Uterus (tissue), 4 donors: ENCODE results near the gene UCP3. TPM values are rescaled to one million over a fixed set of nuclear protein-coding genes. Genes with fewer than 3 reads are reported as not detected.

Experiments used
- DNase-seq, 2 donors: peaks; one replicate each; pipeline ENCODE4 v3.0.0-alpha.2; 2019 to 2020
- H3K27ac ChIP-seq, 2 donors: fragments of 200-600 bp; sonication (generic); 1 replicate in 1 of 2; 2 replicates in 1 of 2; pipeline ENCODE4 v1.5.1; 2016 to 2018
- H3K27me3 ChIP-seq, 2 donors: fragments of 200-600 bp; sonication (generic); one replicate each; pipeline ENCODE4 v1.5.1; 2018 to 2019; ENCODE audit warnings: control low read depth in 1 of 2
- H3K36me3 ChIP-seq, 2 donors: fragments of 200-600 bp; sonication (generic); one replicate each; pipeline ENCODE4 v1.5.1; 2019; ENCODE audit warnings: control low read depth in 1 of 2
- H3K4me1 ChIP-seq, 2 donors: fragments of 200-600 bp; sonication (generic); one replicate each; pipeline ENCODE4 v1.5.1; 2018 to 2019; ENCODE audit warnings: control low read depth in 1 of 2
- H3K4me3 ChIP-seq, 2 donors: fragments of 200-600 bp; sonication (generic); 1 replicate in 1 of 2; 2 replicates in 1 of 2; pipeline ENCODE4 v1.5.1; 2018 to 2019; ENCODE audit warnings: mild to moderate bottlenecking in 1 of 2
- H3K9me3 ChIP-seq, 2 donors: fragments of 200-600 bp; sonication (generic); one replicate each; pipeline ENCODE4 v1.5.1; 2019; ENCODE audit warnings: control low read depth in 1 of 2
- POLR2A ChIP-seq, 2 donors: fragments of 450-650 bp; IDR thresholded peaks; one replicate each; pipeline ENCODE4 v1.6.1; 2016; ENCODE audit warnings: antibody characterized with exemption in 2 of 2, mild to moderate bottlenecking in 1 of 2, moderate library complexity in 1 of 2
- intact Hi-C: fragments of 100-400 bp; cut with DNase I; formaldehyde crosslinking; loops from one replicate; pipeline ENCODE4 v1.15.1; 2023; ENCODE audit warnings: low total_unique reads
- total RNA-seq, 4 donors: library from RNA; depleted of rRNA in 3 of 4; stranded (reverse); fragments of >200 nt in 3 of 4; gene quantifications; one replicate each; pipeline versions ENCODE4 v1.1.0 to v1.2.4, GENCODE V29; 2014 to 2023
- TF ChIP-seq, protein P1 (sequence below), 4 experiments: fragments of 200-600 bp in 2 of 4; fragments of 450-650 bp in 2 of 4; sonication (generic) in 2 of 4; IDR thresholded peaks; one replicate each; pipeline ENCODE4 v1.5.1; 2016 to 2019; ENCODE audit warnings: antibody characterized with exemption in 4 of 4, mild to moderate bottlenecking in 2 of 4, moderate library complexity in 1 of 4
- donor health status: DM: yes; HTN: yes; CAD: no.

The UCP3 gene
- total RNA-seq, 4 donors from 2014 or later: 0.21 to 4.1 (median 1.5) TPM; not detected in 1

DNA sequence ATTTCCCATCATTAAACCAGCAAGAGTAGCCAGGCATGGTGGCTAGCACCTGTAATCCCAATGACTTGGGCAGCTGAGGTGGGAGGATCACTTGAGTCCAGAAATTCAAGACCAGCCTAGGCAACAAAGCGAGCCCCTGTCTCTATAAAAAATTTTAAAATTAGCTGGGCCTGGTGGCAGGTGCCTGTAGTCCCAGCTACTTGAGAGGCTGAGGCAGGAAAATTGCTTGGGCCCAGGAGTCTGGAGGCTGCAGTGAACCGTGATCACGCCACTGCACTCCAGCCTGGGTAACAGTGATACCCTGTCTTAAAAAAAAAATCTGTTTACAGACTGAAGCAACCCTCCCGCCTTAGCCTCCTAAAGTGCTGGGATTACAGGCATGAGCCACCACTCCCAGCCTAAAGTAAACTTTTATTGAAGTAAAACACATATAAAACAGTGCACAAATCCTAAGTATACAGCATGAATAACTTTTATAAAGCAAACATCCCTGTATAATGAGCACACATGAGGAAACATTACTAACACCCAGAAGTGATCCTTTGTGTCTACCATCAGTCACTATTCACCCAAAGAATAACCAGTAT is 12.6 kb downstream of the UCP3 start:
- no peak for DNase-seq
- no peak overlapping the region for H3K4me3 ChIP-seq
- H3K36me3 ChIP-seq: no peaks in the 10 kb centered on the region
- TF ChIP-seq POLR2A (IDR thresholded peaks at IDR 0.05): no peak
- TF ChIP-seq, protein P1, sequence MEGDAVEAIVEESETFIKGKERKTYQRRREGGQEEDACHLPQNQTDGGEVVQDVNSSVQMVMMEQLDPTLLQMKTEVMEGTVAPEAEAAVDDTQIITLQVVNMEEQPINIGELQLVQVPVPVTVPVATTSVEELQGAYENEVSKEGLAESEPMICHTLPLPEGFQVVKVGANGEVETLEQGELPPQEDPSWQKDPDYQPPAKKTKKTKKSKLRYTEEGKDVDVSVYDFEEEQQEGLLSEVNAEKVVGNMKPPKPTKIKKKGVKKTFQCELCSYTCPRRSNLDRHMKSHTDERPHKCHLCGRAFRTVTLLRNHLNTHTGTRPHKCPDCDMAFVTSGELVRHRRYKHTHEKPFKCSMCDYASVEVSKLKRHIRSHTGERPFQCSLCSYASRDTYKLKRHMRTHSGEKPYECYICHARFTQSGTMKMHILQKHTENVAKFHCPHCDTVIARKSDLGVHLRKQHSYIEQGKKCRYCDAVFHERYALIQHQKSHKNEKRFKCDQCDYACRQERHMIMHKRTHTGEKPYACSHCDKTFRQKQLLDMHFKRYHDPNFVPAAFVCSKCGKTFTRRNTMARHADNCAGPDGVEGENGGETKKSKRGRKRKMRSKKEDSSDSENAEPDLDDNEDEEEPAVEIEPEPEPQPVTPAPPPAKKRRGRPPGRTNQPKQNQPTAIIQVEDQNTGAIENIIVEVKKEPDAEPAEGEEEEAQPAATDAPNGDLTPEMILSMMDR (IDR thresholded peaks at IDR 0.05): no peak
- no peaks in the 10 kb centered on the region for H3K27me3 ChIP-seq
- no peaks in the 10 kb centered on the region for H3K9me3 ChIP-seq
- no peaks in the 10 kb centered on the region for H3K4me1 ChIP-seq
- intact Hi-C loops: no loop called here
- no peak overlapping the region for H3K27ac ChIP-seq

DNA sequence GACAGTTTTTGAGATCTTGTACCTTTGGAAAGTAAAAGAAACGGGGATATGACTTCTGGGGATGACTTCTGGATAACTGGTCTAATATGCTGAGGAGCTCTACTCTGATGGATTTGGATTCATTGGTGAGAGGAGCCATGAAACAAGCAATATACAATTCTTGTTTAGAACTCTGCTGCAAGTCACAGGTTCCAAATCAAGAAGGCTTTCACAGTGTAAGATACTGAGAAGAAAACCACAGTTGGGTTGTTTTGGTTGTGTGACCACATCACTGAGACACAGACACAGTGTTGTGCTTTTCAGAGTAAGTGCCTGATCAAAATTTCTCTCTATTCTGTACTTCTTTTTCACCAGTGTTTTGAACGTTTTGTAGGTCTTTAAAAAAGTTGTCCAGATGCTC is 13.2 kb downstream of the UCP3 start:
- intact Hi-C loops: no loop called here
- Histone ChIP-seq H3K4me3 (no peak overlapping the region), H3K4me1 (no peaks in the 10 kb centered on the region), H3K36me3 (no peaks in the 10 kb centered on the region), H3K9me3 (no peaks in the 10 kb centered on the region), H3K27me3 (no peaks in the 10 kb centered on the region), H3K27ac (no peak overlapping the region)
- no peak for DNase-seq
- TF ChIP-seq POLR2A (IDR thresholded peaks at IDR 0.05): no peak
- TF ChIP-seq, protein P1 (IDR thresholded peaks at IDR 0.05): no peak

DNA sequence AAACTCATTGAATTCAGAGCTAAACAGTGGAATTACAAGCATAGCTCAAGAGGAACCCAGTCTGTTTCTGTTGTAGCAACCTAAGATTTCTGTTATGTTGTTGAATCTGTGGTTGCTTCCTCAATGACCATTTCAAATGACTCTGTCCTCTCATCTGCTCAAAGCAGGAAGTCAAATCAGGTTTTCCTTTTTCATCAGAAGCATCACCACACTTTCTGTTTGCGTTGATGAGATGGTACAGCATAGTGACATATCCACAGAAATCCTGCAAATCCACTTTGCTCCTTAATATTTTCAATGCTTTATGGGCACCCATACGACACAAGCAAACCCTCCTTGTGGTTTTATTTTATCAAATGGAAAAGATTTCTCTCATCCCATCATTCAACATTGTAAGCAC is 13.6 kb downstream of the UCP3 start:
- Histone ChIP-seq H3K27ac (no peak overlapping the region), H3K4me3 (no peak overlapping the region), H3K36me3 (no peaks in the 10 kb centered on the region), H3K9me3 (no peaks in the 10 kb centered on the region), H3K27me3 (no peaks in the 10 kb centered on the region), H3K4me1 (no peaks in the 10 kb centered on the region)
- intact Hi-C loops: no loop called here
- no peak for TF ChIP-seq POLR2A (IDR thresholded peaks at IDR 0.05)
- TF ChIP-seq, protein P1 (IDR thresholded peaks at IDR 0.05): no peak
- no peak for DNase-seq

DNA sequence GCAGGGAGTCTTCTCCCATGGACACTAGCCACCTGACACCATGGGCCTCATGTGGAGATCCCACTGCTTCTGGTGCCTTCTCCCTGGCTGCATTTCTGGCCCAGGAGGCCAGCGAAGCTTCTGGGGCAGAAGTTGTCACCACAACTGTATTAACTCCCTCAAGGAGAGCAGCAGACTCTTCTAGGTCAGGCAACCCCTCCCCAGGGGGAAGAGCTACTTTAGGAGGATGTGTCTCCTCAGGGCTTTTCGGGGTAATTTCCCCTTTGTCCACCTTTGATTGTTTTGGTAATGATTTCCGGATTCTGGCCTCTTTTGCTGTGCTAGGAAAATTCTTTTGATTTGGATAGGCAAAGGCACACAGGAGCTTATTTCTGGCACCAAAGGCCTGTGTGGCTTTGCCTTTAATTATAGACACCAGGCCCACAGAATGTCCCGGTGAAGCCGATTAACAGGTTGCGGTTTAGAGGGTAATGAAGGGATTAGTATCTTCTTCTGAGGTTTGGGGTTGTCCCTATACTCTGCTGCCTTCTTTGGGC is 17.3 kb downstream of the UCP3 start:
- Histone ChIP-seq H3K27ac (no peak overlapping the region), H3K9me3 (no peaks in the 10 kb centered on the region), H3K27me3 (no peaks in the 10 kb centered on the region), H3K36me3 (no peaks in the 10 kb centered on the region), H3K4me3 (no peak overlapping the region), H3K4me1 (no peaks in the 10 kb centered on the region)
- TF ChIP-seq POLR2A (IDR thresholded peaks at IDR 0.05): no peak
- TF ChIP-seq, protein P1 (IDR thresholded peaks at IDR 0.05): no peak
- intact Hi-C loops: no loop called here
- no peak for DNase-seq

DNA sequence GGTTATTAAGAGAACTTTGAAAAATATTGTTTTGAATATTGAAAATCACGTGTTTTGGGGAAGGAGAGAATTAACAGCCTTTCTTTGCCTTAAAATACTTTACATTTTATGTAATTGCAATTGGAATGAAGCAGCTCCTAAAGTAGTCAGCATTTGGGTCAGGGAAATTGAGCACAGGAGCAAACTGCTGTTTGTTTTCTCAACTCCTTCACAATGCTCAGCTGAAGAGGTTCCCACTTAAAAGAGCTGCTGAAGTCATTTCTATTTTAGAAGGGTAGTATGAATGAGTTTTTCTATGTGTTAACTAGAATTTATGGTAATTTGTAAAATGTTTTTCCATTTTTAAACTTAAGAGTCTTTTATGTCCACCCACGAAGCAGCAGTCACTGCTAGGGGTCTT is 18.2 kb downstream of the UCP3 start:
- no peaks in the 10 kb centered on the region for H3K27me3 ChIP-seq
- no peaks in the 10 kb centered on the region for H3K36me3 ChIP-seq
- H3K9me3 ChIP-seq: no peaks in the 10 kb centered on the region
- no peaks in the 10 kb centered on the region for H3K4me1 ChIP-seq
- TF ChIP-seq, protein P1 (IDR thresholded peaks at IDR 0.05): no peak
- no peak for TF ChIP-seq POLR2A (IDR thresholded peaks at IDR 0.05)
- no peak overlapping the region for H3K27ac ChIP-seq
- intact Hi-C loops: no loop called here
- H3K4me3 ChIP-seq: no peak overlapping the region
- no peak for DNase-seq
